ENCODE measurements around the gene CFAP43. TPM values are rescaled to one million over a fixed set of nuclear protein-coding genes. Genes with fewer than 3 reads are reported as not detected.

The CFAP43 gene
- polyA plus RNA-seq, 1 donor: 39.1 TPM

GRCh38 chr10:104096692-104097091, 135.5 kb downstream of the CFAP43 start:
- DNase-seq: no peak

DNA sequence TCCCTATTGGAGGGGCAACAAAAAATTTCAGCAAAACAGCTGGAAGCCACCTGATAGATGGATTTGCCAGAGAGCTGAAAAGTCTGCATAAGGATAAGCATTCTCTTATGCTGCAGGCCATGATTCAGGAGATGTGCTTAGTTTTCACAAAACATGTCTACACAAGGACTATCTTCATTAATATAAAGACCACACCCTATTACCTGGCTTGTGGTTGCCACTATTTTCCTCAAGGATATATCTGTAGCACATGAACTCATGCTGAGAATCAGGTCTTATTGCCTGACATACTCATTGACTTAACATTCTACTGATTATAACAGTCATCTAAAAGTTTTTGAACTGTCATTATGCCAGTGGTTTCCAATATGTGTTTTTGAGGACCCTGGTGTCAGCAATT, 139.4 kb downstream of the CFAP43 start:
- DNase-seq: no peak

DNA sequence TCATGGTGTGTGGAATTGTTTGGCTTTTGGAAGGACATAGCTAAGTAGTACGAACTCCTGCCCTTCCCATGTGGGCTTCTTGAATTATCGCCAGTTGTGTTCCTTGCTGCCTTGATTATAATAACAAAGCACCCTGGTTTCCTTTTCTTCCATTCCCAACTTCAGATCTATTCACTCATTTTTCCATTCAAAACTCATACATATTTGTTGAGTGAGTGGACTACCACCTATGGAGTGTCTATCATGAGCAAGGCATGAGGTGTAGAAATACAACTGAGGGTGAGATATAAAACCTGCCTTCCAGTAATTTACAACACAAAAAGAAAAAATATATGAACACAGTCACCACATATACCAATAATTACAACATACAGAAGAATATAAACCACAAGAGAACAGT, 141.6 kb downstream of the CFAP43 start:
- no peak for DNase-seq

DNA sequence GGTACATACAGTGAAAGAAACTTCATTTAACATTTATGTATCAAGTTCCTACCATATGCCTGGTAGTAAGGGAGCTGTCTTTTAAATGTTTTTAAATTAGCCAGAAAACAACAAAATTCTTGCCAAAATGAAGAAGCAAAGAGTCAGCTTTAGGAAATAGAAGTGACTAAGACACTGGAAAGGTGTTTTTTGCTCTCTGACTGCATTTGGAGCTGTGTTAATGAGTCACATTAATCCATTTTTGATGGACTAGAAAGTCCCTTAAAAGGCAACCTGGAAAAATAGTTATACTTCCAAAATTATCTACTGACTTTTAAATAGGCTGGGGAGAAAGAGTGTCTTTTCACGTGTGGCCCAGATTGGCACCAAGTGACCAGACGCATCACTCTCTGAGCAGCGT, 142.5 kb downstream of the CFAP43 start:
- DNase-seq: no peak

DNA sequence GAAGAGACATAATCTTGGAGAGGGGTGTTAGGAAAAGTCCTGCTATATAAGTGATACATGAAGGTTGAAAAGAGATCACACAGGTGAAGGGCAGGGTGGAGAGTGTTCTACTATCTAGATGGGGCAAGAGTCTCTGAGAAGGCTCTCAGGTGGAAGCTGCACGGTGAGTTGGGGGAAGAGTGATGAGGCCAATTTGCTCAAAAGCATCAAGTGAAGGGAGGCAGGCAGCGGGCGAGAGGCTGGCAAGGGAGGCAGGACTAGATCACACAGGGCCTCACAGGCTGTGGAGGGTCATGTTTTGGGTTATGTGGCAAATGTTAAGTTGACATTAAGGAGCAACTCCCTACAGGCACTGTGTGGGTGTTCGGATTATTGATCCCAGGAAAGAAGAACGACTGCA, 143.9 kb downstream of the CFAP43 start:
- DNase-seq: no peak

DNA sequence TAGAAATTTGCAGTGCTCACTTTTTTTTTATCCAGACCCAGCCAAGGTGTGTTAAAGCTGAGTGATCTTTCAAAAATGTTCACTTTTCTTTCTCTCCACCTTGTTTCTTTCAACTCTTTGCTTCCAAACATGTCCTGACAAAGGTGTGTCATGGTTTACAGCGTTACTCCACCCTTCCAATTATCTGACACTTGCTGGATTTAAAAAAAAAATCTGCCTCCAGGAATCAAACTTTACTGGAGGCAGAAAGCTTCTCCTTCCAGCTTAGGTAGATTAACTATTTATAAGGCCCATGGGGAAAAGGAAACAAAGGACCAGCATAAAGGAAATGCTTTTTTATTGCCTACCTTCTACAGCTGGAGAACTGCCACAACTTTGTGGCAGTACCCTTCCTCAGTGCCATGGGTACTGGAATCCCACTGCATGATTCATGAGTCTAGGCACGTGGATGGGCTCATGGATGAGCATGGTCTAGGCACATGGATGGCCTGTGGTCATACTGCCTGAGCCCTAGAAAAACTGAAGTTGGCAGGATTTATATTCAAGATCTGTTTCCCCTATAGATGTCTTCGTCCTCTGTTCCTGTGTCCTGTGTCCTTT, 146.3 kb downstream of the CFAP43 start, which contains the start of gene COL17A1:
Gene COL17A1 (minus strand): TSS at position 80 of the 600 bp plus-strand sequence. CDS start 5,207 bp downstream, outside the sequence.
- no peak for DNase-seq

GRCh38 chr10:104084482-104085142, 147.6 kb downstream of the CFAP43 start:
- DNase-seq: no peak

- no peak for DNase-seq
These were observed 150.2 kb downstream of the CFAP43 start for GRCh38 chr10:104081998-104082397.

DNA sequence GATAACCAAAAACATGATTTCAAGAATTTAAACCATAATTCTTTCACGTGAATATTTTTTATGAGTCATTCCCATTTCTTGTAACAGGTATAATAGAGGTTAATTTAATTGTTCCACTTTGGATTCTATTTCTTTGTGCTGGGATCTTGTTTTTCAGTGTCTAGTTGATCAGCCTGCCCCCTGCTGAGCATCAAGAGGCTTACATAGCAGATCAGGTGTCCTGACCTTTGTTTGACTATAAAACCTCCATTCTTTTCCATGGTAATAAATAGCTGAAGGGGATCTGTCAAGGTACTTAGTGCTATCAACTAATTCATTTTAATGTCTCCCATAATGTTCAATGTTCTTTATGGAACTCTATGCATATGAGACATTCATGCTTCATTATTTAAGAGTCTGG, 151.4 kb downstream of the CFAP43 start:
- DNase-seq: no peak

Other genes starting within 250 kb of the CFAP43 start
- 0.63 TPM for gene COL17A1, start 146.5 kb downstream of the CFAP43 start, polyA plus RNA-seq (ENCODE audit: insufficient read length)
- 11.9 TPM for gene SFR1, start 110.2 kb downstream of the CFAP43 start, polyA plus RNA-seq (ENCODE audit: insufficient read length)
- 87.5 TPM for gene GSTO1, start 22.5 kb upstream of the CFAP43 start, polyA plus RNA-seq (ENCODE audit: insufficient read length)
- gene GSTO2, start 36.8 kb upstream of the CFAP43 start, polyA plus RNA-seq (ENCODE audit: insufficient read length): 52.8 TPM
- 8.4 TPM for gene ITPRIP, start 106.1 kb upstream of the CFAP43 start, polyA plus RNA-seq (ENCODE audit: insufficient read length)
- gene CFAP58, start 121.5 kb upstream of the CFAP43 start, polyA plus RNA-seq (ENCODE audit: insufficient read length): 0.47 TPM